GM21423 (cell line): ENCODE results near the gene ZBTB7C.

Experiments used
- ATAC-seq: cut with Tn5 transposase; IDR thresholded peaks from one replicate; pipeline ENCODE4 v1.9.1; 2021; ENCODE audit warnings: mild to moderate bottlenecking, moderate library complexity; ENCODE audit not compliant: unreplicated experiment

The ZBTB7C gene

DNA sequence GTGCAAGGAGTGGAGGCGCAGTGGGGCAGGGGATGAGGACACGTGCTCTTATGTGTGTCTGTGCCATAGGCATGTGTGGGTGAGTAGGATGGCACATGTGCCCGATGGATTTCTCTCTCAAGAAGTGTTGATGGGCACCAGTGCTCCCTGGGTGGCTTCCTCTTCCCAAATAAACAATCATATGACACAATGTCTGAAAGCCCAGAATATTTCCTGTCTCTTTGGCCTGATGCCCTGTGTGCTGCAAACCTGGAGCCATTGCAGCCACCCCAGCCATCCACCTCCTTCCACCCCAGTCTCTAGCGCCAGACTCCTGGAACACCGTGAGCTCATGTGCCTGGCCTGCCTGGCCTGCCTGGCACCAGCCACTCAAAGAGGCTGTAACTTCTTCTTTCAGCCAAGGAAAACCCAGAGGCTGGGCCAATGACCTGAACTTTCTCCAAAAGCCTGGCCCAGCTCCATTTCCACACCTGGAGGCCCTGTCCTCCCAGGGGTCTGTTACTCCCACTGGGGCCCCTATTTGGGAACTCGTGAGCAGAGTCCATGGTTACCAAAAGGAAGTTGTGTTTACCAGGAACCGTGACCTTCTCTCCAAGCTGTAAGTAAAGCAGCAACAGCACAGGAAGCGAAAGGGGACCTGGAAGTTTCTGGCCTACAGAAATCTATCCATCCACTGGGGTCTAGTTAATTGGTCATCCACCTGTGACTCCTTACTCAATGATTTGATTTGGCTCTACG lies 9.5 kb upstream of the ZBTB7C start:
- ATAC-seq: no peak

DNA sequence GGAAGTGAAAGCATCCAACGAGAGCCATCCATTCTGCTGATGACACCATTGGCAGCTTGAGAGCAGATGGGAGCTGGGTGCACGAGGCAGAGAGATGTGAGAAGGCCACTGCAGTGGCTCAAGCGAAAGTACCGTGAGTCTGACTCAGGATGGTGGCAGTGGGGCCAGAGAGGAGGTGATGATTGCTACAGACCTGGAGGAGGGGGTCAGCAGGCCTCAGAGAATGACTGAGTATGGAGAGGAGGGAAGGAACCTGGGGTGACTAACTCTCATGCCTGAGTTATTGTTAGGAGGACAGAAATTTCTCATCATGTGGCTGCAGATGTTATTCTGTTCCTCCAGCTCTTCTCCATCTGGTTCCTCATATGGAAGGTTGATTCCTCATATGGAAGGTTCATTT lies 8.8 kb upstream of the ZBTB7C start:
- ATAC-seq: no peak

DNA sequence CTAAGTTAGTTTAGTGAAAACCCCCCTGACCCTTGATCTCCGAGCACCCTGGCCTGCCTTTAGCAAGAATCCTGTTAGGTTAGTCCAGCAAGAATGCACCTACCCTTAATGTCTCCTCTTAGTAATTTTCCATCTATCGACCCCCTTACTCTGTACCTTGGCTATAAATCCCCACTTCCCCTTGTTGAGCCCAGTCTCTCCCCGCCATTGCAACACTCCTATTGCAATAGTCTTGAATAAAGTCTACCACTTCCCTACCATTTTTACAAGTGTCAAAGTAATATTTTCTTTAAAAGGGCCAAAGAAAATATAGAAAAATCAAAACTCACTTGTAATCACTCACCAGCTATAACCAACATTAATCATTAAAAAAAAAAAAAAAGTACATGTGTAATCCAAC lies 4.2 kb upstream of the ZBTB7C start:
- no peak for ATAC-seq

DNA sequence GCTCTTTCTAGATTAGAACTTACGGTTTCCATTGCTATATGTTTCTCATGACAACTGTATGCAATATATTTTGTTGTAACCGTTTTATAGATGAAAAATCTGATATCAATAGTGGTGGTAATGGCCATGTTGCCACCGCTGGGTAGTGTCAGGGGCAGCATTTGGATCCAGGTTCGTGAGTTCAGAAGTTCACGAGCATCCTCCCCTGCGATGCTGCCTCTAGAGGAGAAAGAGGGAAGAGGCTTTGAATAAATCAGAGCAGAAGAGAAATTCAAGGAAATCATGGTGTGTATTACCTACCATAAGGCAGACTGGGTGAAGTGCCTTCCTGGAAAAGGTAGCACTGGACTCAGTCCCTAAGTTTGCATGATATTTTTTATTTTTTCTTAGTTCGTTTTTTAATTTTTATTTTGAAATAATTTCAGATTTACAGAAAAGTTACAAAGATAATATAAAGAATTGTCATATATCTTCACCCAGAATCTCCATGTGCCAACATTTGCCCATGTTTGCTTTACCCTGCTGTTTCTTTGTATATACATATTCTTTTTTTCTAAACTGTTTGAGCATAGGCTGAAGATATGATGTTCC lies 3.3 kb upstream of the ZBTB7C start:
- no peak for ATAC-seq

DNA sequence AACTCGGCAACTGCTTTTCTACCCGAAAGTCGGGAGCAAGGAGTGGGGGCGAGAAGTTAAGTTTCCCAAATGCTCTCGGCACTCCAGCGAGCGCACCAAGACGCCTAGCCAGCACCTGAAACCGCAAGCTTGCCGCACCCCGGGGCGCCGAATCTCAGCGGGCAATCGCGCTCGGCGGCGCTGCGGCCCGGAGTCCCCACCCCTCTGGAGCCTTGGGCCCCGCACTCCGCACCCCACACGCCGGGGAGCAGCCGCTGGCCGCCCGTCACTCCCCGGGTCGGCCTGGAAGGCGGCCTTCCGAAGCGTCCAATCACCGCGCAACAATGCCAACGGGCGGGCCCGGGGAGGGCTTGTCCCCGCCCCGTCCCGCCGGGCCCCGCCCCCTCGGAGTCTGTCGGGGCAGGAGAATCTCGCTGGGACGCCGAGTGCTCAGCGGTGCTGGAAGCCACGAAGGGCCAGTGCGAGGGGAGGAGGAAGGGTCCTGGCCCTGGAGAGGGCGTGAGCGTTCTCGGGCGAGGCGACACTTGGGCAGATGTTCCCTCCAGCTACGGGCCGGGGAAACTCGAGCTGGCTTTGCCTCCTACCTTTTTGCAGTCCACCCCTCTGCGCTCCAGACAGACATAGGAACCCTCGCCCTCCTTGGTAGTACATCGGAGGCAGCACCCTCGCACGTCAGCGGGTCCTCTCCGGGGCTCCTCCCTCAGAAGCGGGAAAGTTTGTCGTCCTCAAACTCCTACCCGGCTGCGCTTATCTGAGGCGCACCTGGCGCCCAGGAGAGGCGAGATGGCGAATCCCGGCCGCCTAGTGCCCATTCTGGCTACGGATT lies 1.1 kb upstream of the ZBTB7C start:
- peak; percentile 93 for ATAC-seq

DNA sequence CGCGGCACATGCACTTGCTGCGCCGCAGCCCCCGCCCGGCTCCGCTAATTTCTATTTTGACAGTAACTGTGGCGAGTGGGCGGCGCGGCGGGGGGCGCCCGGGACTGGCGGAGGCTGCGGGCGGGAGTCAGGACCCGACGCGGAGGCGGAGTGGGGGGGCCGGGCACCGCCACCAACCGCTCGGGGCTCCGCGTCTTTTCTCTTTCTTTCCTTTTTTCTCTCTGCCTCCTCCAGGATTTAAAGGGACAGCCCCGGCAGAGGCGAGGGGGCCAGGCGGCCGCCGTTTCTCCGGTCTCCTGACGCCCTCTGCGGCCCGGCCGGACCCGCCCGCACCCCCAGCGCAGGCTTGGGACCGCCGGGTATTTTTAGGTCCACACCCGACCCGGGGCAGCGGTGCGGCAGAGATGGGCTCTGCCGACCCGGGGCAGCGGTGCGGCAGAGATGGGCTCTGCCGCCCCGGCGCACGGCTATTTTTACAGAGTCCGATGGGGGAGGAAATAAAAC lies 460 bp upstream of the ZBTB7C start:
- no peak for ATAC-seq

DNA sequence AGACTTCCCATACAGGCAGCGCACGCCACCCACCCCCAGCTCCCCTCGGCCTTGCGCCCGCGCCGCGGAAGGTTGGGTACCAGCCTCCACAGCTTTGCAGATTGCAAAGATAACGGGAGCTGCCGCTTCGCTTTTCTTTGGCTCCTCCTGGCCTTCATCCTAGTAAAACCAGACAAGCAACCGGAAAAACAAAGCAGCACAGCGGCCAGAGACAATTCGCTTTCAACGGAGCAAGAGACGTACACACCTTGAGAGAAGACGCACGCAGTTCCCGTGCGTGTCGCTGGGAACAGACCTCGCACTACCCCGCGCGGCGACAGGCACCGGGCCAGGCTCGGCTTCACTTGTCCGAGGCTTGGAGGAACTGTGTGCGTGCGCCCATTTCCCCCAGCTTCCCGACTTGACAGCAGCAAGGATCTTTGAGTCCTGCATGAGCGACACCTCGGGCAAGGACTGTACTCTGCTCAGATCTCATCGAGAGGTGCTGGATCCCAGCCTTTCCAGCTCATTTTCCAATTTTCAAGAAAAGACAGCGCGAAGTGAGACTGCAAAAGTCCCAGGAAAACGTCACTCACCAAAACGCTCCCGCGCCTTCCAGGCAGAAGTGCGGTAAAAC lies 964 bp downstream of the ZBTB7C start:
- ATAC-seq: no peak

DNA sequence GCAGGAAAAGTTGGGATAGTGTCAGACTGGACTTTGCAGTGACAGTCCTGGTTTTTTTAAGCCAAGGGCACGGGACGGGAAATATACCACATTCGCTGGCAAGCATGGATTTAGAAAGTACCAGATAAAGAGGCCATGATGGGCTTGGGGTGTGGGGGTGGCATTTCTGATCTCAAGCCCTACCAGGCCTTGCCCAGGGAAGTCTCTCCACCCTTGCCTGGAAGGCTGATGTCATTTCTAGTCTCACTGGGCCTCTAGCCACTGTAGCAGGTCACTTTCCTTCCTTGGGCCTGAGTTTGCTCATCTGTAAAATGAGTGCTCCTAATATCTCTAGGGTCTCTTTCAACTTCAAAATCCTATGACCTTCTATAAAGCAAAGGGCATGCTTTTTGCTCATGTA lies 1.8 kb downstream of the ZBTB7C start:
- no peak for ATAC-seq

DNA sequence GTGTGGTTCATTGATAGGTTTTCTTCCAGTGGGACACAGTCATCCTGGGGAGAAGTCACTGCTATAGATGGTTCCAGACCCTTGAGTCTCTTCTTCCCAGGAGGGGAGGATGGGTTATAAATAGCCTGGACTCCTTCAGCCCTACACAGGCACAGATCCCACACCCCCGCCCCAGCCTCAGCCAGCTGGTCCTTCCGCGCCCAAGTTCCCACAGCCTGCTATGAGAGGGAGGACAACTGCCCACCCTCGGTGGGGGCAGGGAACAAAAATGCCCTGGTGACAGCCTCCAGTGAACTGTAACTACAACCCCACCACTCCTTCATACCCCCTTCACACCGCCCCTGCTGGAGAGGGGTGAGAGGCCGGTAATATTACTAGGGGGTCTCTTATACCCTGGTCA lies 3.2 kb downstream of the ZBTB7C start:
- ATAC-seq: no peak

DNA sequence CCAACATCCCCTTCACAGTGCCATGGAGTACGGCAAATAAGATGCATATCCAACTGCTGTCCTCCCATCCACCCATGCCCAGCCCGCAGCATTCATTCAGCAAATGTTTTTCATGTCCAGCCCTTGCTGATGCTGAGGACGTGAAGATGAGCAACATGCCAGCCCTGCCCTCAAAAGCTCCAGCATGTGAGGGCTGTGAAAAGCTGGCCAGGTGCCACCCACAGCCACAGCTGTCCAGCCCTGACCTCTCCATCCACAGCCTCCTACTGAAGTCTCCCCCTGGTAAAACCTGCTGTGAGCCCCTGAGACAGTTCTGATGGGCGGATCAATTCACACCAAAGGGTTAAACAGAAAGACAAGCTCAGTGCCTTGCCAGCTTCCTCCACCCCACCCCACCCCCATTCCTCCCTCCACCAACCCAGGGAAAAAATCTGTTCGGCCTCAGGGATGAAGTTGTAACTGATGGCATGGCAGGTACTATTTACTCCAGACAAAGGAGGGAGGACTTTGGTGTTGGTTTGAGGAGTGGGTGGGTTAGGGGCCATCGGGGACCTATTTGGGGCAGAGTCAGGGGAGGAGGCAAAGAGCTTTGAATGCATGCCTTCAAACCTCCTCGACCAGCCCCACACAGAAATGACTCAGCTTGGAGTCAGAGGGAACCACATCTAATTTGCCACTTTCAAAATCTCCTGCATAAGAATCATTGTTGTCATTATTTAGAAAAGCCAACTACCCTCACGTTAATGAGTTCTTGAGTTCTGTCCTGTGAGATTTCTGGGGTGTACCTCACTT lies 4.3 kb downstream of the ZBTB7C start:
- ATAC-seq: no peak

DNA sequence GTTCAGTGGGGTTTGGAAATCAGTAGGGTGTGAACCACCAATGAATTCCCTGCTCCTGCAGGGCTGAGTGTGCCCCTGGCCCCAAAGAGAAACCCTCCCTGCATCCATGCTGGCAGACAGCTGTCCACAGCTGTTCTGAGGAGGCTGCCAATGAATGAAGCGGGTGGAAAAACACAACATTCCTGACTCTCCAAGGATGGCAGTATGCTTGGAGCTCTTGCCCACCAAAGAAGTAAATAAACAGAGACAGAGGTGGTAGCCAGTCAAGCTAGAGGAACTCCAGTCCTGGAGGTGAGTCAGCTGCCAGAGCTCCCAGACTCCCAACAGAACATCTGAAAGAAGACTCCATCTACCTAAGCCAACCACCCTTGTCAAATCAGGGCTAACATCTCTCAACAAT lies 6.2 kb downstream of the ZBTB7C start:
- ATAC-seq: no peak

DNA sequence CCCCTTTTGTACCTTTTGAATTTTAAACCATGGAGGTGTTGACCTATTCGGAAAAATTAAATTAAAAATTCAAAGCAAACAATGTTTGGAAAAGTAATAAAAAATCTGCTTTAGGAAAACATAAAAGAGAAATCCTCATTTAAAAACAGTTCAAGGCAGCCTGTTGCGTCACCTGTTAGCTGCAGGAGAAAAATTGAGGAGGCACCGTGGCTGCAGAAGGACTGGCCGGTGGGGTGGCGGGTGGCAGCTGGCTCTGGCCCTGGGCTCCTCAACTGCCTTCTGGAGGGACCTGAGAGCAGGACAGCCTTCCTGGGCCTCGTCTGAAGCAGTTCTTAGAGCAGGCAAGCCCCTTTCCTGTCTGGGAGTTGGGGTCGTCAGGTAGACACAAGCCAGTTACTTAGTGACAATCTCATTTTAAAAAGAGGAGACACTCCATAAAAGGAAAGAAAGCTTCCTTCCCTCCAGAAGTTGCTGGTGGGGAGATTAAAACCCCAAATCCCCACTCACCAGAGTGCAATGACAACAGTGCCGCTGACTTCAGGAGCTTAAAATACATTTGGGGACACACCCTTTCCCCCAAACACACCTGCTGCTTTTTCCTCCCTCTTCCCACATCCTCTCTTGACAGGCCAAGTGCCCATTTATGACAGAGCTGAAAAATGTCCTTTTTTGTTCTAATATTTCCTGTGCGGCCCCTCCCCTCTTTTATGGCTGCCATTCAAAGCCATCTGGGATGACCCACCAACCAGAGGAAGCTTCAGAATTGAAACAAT lies 9.7 kb downstream of the ZBTB7C start:
- no peak for ATAC-seq

DNA sequence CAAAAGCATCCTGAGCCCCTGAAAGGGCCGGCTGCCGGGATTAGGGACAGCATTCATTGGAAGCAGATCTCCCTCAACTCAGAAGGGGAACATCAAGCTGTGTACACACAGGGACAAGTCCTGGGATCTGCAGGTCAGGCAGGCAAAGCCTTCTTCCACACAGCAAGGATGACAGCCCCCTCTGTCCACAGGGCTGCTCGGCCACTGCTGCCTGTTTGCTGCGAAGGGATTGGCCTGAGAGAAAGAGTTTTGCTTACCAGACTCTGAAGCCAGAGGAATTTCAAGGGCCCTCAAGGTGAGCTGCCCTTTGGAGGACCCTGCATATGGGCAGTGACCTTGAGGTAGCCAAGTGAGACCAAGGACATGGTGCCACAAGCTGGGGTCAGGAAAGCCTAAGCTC lies 11.1 kb downstream of the ZBTB7C start:
- no peak for ATAC-seq

DNA sequence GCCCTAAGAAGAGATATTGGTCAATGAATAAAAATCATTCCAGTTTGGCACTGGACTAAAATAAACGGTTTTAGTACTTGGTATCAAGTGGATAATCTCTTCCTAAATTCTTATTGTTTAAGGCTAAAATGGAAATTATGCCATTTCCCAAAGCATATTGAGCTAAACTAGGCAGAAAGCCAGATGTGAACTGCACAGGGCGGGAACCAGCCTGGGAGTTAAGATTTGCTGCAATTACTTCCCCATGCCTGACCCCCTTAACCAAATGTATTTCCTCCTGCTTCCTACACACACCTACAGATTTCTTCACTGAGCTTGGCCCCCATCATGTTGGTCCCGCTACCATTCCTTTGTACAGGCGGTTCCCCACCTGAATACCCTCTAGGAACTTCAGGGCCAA lies 12.2 kb downstream of the ZBTB7C start:
- ATAC-seq: no peak

DNA sequence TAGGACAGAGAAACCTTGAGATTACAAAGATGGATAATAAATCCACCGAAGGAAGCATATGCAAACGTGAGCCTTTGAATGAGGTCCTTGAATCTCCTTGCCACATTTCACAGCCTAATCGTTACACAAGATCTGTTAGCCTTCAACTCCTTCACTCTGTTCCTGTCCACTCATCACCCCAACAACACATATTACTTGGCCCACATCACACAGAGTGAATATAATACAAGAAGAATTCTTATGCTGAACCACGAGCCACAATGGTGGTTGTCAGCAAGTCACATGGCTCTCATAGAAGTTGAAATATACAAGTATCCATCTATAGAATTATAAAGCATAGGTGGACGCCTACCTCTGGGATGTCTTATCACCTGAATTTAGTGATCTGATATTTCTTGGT lies 12.6 kb downstream of the ZBTB7C start:
- ATAC-seq: no peak

DNA sequence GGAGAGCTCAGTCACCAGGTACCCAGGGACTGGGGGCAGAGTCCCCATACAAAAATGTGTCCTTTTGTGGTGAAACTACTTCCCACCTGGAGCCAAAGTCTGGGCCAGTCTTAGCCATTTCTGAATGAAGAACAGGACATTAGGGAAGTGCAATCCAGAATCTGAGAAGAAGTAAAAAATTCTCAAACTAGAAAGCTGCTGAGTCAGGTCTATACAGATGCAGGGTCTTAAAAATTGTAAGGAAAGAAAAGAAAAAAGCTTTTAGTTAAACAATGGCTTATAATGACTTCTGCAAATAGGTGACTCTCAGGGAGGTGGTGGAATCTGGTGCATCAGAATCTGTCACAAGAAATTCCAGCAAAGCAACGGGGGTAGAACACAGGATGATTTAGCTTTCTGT lies 13.5 kb downstream of the ZBTB7C start:
- no peak for ATAC-seq

DNA sequence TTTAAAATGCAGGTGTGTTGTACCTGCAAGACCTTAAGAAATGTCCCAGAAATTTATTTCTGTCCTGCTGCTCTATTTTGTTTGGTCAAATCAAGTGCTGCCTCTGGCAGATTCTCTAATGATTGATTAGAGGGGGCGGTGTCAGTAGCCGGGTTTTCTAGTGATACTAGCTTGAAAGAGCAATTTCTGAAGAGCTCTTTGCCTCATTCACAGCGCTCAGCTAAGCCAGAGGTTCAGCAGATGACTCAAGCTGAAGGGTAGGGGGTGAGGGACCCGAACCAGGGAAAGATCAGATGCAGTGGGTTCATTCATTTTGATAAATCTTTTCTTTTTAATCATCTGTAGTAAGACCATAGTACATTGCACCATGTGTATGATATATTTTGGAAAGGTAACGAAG lies 15.0 kb downstream of the ZBTB7C start:
- no peak for ATAC-seq

DNA sequence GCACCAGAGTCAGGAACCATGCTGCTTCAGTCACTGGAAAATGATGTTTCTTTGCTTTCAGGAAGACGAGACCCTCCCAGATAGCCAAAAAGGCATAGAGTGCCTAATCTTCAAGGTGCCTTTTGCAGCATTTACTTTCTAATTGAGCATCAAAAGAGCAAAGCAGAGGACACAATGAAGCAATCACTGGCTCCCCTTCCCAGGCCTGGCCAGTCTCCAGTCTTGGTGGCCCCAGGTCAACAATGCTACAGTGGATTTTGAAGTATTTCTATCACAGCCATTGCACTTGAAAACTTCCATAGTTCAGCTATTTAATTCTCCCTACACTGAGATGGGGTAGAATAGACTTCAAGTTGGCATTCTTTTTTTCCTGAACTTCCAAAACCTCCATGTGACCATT lies 15.4 kb downstream of the ZBTB7C start:
- no peak for ATAC-seq

DNA sequence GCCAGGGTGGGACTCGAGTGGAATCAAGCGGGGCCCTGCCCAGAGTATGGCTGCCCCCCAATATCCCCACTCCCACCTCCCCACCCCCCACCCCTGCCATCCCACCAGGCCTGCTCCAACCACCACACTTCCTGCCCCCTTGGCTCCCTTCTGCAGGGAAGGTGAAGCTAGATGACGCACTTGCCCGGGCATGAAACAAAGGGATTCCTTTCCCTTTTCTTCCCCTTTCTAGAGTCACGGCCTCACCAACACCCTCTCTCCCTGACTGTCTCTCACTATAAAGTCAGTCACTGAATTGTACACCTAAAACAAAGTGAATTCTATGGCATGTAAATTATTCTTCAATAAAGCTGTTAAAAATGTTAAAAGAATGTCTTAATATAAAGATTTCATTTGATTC lies 16.0 kb downstream of the ZBTB7C start:
- no peak for ATAC-seq

DNA sequence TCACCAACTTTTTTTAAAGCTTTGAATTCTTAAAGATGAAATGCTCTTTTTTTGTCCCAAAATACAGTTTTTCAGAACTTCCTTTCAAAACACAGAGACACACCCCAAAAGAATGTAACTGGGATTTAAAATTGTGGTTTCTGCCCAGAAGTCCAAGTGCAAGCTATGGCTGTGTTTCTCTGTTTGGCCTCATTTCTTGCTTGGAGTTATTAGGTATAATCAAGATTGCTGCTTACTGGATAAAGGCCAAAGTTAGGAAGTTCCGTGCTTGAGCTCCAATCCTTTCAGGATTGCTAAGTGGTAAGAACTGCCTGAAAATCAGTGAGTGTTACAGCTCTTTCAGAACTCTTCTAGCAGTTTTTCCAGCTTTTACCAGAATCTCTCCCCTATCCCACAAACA lies 16.9 kb downstream of the ZBTB7C start:
- ATAC-seq: no peak
